NOMO-1 treated with dmso at 0.1 percent for 144 hours (cell line): ENCODE measurements around the gene TTC34.
A peak's percentile ranks its signal among the peaks of the same experiment; 100 is the strongest.

Experiments used
- DNase-seq: peaks from one replicate; lab custom pipeline; 2025; ENCODE audit not compliant: unreplicated experiment; lab: John Stamatoyannopoulos, UW

Gene TTC34

DNA sequence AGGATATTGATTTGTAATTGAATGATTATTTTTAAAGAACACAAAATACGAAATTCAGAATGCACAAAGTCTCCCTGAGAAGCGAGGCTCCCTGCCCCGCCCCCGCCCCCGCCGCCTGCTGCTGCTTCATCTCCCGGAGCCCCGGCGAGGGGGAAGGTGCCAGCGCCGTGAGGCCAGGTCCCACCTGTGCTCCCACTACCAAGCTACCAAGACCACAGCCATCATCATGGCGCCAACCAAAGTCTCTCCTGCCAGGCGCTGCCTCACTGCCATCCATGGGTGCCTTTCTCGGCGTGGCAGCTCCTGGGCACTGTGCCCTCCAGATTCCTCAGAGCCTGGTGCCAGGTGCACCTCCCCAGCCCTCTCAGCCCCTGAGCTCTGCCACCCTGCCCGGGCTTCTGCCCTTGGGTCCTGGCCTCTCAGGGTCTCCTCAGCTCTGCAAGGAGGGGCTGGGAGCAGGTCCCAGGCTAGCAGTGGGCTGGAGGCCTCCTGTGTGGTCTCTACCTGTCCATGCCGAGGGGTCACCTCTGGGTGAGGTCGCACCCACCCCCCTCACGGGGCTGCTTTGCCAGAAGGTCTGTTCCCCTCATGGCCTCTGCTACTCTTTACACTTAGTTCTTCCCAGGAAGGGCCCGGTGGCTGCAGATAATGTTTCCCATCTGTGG lies 29.4 kb upstream of the TTC34 start:
- DNase-seq: no peak

GRCh38 chr1:2829846-2830615 lies 28.5 kb upstream of the TTC34 start:
- no peak for DNase-seq

- no peak for DNase-seq
These were observed 27.2 kb upstream of the TTC34 start for GRCh38 chr1:2828586-2829250.

DNA sequence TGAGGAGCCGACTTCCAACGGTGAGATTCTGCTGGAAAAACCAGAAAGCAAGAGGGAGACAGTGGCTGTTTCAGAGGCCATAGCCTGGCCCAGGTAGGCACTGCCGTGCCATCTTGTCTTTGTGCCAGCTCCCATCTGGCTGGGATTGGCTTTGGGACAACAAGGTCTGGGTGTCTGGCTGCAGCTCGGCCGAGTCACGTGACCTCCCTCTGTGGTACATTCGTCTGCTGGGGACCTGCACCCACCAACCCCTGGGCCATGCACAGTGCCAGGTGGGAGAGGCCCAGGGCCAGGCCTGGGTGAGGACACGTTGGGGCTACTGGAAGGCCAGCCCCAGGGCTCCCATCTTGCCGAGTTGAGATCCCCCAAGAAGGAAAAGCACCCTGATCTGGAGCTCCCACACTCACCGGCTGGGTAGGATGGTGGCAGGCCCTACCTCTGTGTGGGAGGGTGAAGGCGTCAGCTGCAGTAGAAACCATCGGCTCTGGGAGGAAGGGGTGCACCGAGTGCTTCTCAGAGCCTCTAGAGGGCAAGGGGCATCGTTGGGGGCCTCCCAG lies 25.3 kb upstream of the TTC34 start:
- DNase-seq: no peak

DNA sequence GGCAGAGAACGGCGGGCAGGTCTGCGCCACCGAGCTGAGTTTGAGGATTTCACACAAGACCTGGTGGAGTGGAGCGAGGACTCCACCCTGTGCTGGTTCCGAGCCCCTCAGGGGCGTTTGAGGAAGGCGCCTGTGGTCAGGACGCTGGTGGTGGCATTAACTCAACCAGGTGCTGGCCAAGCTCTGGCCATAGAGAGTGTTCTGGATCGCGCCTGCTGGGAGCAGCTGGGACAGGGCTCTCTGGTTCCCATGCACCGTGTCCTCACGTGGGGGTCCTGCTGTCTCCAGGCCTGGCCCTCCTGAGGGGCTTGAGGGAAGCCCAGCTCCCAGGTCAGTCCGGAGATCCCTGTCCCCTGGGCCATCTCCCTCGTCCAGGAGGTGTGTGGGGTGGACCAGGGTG lies 24.8 kb upstream of the TTC34 start:
- DNase-seq: no peak

DNA sequence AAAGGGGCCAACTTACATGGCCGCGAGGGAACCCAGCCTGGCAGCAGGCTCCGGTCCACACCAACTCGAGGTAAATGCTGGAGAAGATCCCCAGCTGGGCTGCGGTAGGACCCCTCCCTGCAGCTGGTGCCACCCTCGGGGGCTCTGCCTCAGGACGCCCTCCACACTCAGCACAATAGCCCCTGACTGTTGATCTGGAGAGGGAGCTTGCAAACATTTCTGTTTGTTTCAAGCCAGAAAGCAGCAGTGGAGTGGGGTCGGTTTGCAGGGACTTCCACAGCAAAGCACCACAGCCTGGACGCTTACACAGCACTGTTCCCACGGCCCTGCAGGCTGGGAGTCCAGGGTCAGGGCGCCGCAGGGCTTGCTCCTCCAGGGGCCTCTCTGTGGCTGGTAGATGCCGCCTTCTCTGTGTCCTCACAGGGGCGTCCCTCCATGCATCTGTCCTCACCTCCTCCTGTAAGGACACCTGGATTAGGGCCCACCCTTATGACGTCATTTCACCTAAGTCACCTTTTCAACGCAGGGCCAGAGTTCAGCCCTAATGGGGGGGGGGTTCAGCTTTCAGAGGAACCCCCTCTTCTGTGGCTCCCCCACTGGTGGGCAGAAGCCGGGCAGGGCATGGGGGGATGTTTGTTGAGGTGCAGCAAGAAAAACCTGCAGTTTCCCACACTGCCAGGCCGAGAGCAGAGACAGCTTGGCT lies 24.1 kb upstream of the TTC34 start:
- no peak for DNase-seq

- no peak for DNase-seq
These were observed 23.5 kb upstream of the TTC34 start for GRCh38 chr1:2824999-2825398.

GRCh38 chr1:2823921-2824610 lies 22.6 kb upstream of the TTC34 start:
- DNase-seq: no peak

- DNase-seq: no peak
These were observed 21.2 kb upstream of the TTC34 start for GRCh38 chr1:2822621-2823145.

DNA sequence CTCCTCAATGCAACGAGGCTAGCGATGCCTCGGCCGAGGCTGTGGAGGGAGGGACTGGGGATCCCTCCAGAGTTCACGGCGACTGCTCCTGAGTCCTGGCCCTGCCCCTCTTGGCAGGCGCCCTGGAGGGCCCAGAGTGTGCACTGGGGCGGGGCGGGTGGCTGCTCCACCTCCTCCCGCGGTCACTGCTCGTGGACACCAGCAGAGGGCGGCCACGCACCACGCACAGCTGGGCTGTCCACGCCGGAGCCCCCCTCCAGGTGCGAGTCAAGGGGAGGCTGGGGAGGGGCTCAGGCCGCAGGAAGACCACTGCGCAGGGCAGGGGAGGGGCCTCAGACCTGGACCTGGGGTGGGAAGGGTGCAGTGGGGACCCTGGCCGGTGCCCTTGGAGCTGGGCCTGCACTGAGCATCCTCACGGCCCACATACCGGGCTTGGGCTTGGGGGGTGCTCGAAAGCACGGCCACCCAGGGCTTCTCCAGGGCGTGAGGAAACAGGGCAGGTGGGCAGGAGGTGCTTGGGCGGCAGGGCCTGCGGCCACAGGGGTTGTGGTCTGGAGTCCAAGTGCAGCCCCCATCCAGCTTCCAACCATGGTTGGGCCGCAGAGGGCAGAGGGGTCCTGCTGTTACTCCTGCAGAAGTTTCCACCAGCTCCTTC lies 20.6 kb upstream of the TTC34 start:
- peak; percentile 3 for DNase-seq

GRCh38 chr1:2821373-2821955 lies 20.0 kb upstream of the TTC34 start:
- DNase-seq: no peak

DNA sequence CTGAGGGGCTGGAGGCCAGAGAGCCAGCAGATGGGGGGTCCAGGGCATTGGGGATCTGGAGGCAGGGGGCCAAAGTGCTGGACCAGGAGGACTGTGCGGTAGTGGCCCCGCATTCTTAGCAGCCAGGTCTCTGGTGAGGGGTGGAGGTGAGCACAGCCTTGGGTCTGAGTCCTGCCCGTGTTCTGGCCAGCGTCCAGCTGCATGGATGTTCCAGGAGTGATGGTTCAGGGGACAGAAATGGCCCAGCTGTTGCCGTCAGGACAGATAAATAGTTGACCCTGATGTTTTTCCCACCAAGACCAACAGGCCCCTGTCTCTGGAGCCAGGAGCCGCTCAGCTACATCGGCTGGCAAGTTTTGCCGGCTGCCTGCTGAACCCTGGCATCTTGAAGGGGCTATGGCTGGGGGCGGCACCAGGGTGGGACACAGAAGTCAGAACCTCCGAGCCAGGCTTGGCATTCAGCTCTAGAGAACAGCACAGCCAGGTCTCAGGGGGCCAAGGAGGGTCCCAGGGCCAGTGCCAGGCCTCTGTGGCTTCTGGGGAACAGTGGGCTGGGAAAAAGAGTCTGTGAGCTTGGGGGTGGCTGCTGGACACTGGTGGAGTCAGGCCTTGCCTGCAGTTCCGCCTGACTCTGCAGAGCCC lies 19.4 kb upstream of the TTC34 start:
- no peak for DNase-seq

- no peak for DNase-seq
These were observed 18.6 kb upstream of the TTC34 start for GRCh38 chr1:2819831-2820730.

DNA sequence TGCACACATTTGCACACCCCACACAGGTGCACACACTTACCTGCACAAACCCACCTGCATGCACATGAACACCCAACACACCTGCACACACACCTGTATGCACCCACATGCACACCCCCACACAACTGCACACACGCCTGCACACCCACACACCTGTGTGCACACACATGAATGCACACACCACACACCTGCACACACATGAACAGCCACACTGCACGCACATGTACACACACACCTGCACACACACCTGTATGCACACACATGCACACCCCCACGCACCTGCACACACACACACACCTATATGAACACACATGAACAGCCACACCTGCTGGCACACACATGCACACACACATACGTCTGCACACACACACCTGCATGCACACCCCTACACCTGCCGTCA lies 17.9 kb upstream of the TTC34 start:
- no peak for DNase-seq

- DNase-seq: no peak
These were observed 16.5 kb upstream of the TTC34 start for GRCh38 chr1:2817784-2818564.

DNA sequence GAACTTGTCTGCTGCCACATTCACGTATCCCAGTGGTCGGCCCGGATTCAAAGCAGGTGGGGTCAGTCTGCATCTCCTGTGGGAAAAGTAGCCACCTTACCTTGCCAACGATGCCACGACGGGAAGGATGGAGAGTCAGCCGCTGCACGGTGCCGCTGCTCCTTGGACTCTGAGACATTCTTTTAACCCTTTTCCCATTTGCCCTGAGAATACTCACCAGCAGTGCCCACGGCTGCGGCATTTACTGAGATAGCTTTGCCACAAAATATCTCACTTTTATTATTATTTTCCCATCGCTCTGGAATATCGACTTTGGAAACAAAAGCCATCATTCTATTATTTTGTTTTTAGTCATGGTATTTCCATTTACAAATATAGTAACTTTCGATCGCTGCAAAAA lies 15.3 kb upstream of the TTC34 start:
- DNase-seq: no peak

- DNase-seq: no peak
These were observed 14.1 kb upstream of the TTC34 start for GRCh38 chr1:2815551-2815950.
